WTC11 (cell line): ENCODE measurements around the gene AKNAD1.

ENCODE experiments used
- NR2C2 ChIP-seq: sonication (generic); formaldehyde crosslinking; IDR thresholded peaks from 2 replicates; pipeline ENCODE4 v1.8.0; 2022; ENCODE audit warnings: mild to moderate bottlenecking, missing genetic modification reagents
- TF ChIP-seq, protein P1 (sequence below): fragments of 200-600 bp; IDR thresholded peaks from 2 replicates; pipeline ENCODE4 v1.8.0; 2022; ENCODE audit warnings: antibody characterized with exemption

- TF ChIP-seq NR2C2 (CRISPR knock-in tag), result no peak
- TF ChIP-seq, protein P1, sequence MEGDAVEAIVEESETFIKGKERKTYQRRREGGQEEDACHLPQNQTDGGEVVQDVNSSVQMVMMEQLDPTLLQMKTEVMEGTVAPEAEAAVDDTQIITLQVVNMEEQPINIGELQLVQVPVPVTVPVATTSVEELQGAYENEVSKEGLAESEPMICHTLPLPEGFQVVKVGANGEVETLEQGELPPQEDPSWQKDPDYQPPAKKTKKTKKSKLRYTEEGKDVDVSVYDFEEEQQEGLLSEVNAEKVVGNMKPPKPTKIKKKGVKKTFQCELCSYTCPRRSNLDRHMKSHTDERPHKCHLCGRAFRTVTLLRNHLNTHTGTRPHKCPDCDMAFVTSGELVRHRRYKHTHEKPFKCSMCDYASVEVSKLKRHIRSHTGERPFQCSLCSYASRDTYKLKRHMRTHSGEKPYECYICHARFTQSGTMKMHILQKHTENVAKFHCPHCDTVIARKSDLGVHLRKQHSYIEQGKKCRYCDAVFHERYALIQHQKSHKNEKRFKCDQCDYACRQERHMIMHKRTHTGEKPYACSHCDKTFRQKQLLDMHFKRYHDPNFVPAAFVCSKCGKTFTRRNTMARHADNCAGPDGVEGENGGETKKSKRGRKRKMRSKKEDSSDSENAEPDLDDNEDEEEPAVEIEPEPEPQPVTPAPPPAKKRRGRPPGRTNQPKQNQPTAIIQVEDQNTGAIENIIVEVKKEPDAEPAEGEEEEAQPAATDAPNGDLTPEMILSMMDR, result no peak
Observed at GRCh38 chr1:108767115-108767514, 89.8 kb downstream of the AKNAD1 start.
